Omental fat pad (tissue), 4 donors: Measurements from ENCODE around the gene IQCK. TPM values are rescaled to one million over a fixed set of nuclear protein-coding genes. Genes with fewer than 3 reads are reported as not detected.

ENCODE experiments used
- ATAC-seq: fragments of 150-250 bp; one replicate; pipeline ENCODE4 v1.9.1; 2016; ENCODE audit warnings: mild to moderate bottlenecking, moderate library complexity; ENCODE audit not compliant: low FRiP score
- DNase-seq: peaks from one replicate; pipeline ENCODE4 v3.0.0-alpha.2; 2019; ENCODE audit warnings: low spot score
- total RNA-seq, 4 donors: library from RNA; depleted of rRNA; stranded (reverse); fragments of >200 nt; gene quantifications; one replicate each; pipeline ENCODE4 v1.1.0, GENCODE V29; 2016
- TF ChIP-seq, protein P1 (sequence below), 3 donors: fragments of 450-650 bp; IDR thresholded peaks; one replicate each; pipeline ENCODE4 v1.5.1; 2016 to 2017; ENCODE audit warnings: antibody characterized with exemption in 3 of 3, mild to moderate bottlenecking in 3 of 3, moderate library complexity in 2 of 3

Gene IQCK
- total RNA-seq, 4 donors from 2014 or later: 14.5 to 28.2 (median 18.9) TPM

DNA sequence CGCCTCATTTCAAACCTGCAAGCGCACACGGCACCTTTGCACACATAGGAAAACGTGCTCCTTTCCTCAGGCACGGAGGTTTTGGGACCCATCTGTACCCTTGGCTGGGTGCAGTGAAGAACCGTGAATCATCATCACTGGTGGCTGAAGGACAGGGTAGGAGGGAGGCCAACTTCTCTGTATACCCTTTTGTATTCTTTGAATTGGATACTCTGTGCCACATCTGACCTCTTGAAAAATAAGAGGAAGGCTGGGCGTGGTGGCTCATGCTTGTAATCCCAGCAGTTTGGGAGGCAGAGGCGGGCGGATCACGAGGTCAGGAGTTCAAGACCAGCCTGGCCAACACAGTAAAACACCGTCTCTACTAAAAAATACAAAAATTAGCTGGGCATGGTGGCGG lies 154.9 kb downstream of the IQCK start:
- TF ChIP-seq, protein P1, sequence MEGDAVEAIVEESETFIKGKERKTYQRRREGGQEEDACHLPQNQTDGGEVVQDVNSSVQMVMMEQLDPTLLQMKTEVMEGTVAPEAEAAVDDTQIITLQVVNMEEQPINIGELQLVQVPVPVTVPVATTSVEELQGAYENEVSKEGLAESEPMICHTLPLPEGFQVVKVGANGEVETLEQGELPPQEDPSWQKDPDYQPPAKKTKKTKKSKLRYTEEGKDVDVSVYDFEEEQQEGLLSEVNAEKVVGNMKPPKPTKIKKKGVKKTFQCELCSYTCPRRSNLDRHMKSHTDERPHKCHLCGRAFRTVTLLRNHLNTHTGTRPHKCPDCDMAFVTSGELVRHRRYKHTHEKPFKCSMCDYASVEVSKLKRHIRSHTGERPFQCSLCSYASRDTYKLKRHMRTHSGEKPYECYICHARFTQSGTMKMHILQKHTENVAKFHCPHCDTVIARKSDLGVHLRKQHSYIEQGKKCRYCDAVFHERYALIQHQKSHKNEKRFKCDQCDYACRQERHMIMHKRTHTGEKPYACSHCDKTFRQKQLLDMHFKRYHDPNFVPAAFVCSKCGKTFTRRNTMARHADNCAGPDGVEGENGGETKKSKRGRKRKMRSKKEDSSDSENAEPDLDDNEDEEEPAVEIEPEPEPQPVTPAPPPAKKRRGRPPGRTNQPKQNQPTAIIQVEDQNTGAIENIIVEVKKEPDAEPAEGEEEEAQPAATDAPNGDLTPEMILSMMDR (IDR thresholded peaks at IDR 0.05): no peak
- ATAC-seq (no peak), DNase-seq (no peak)

GRCh38 chr16:19874026-19874425 lies 156.0 kb downstream of the IQCK start:
- no peak for ATAC-seq
- TF ChIP-seq, protein P1 (IDR thresholded peaks at IDR 0.05): no peak
- DNase-seq: no peak

DNA sequence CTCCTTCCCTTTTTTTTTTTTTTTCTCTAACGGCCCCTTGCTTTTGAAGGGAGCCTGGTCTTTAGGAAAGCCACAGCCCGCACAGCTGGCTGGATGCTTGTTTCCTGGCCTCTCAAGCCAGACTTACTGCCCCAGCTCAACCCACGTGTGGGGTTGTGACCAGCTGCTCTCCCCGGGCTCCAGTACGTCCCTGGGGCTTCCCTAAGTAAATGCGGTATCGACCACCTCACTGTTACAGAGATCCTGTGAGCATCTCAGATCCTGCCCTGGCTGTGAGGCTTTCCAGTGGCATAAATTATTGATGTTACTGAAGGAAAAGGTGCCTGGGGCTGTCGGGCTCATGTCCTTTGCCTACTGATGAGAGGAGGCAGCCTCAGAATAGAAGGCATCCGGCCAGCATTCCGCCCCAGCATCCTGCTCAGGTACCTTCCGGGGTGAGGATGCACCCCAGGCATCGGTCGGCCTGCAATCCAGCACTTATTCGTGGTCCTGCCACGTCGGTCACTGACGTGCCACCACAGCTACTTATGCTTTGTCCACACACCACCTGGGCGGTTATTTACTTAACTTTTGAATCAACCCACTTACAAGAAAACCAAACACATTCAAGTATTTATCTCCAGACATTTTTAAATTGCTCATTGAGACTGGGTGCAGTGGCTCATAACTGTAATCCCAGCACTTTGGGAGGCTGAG lies 156.9 kb downstream of the IQCK start:
- no peak for DNase-seq
- TF ChIP-seq, protein P1 (IDR thresholded peaks at IDR 0.05): no peak
- ATAC-seq: no peak

- TF ChIP-seq, protein P1 (IDR thresholded peaks at IDR 0.05): no peak
- ATAC-seq (no peak), DNase-seq (no peak)
These were observed 157.8 kb downstream of the IQCK start for GRCh38 chr16:19875900-19876299.

GRCh38 chr16:19876501-19877059 lies 158.5 kb downstream of the IQCK start:
- DNase-seq (no peak), ATAC-seq (no peak)

GRCh38 chr16:19878757-19879156 lies 160.7 kb downstream of the IQCK start:
- DNase-seq (no peak), ATAC-seq (no peak)
- TF ChIP-seq, protein P1 (IDR thresholded peaks at IDR 0.05): no peak

More at GRCh38 chr16:19876501-19877059, 158.5 kb downstream of the IQCK start:
- TF ChIP-seq, protein P1 (IDR thresholded peaks at IDR 0.05): no peak

GRCh38 chr16:19879241-19879792 lies 161.2 kb downstream of the IQCK start:
- DNase-seq: no peak
- TF ChIP-seq, protein P1 (IDR thresholded peaks at IDR 0.05): no peak
- no peak for ATAC-seq
